ENCODE measurements around the gene TTLL12. TPM values are rescaled to one million over a fixed set of nuclear protein-coding genes. Genes with fewer than 3 reads are reported as not detected.

TTLL12 gene
- polyA plus RNA-seq, 4 donors, result 19.7 to 60.6 (median 27.8) TPM

DNA sequence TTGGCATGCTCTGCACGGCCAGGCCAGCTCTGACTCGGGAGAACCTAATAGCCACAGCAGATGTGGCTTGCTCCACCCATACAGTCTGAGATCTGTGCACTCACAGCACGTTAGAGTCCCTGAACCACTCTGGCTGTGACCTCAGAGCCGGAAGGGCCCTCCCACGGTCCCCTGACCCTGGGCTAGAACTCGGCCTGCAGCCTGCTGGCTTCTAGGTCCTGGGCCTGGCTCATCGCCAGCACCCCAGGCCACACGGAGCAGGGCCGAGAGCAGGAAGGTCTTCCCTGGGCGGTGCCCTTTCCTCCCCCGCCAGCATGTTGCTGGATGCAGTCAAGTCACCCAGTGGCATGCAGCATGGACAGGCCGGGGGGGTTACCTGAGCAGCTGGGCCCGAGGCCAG lies 35.3 kb upstream of the TTLL12 start:
- no peak for FAIRE-seq
- Histone ChIP-seq H3K4me3 (ENCODE audit: low read depth in 1 of 3, low read length in 3 of 3) (no peak overlapping the region), H3K27me3 (ENCODE audit: control insufficient read depth in 3 of 3, insufficient read depth in 3 of 3, low read length in 3 of 3) (no peaks in the 10 kb centered on the region), H3K36me3 (ENCODE audit: control insufficient read depth in 3 of 3, insufficient read depth in 2 of 3, low read depth in 1 of 3, low read length in 3 of 3) (no peaks in the 10 kb centered on the region), H3K4me1 (ENCODE audit: control insufficient read depth in 3 of 3, insufficient read depth in 2 of 3, low read depth in 1 of 3, low read length in 2 of 3) (no peaks in the 10 kb centered on the region), H3K27ac (ENCODE audit: low read depth in 1 of 3, low read length in 2 of 3) (no peak overlapping the region), H3K9me3 (ENCODE audit: control insufficient read depth in 2 of 2, insufficient read depth in 1 of 2, low read depth in 1 of 2, low read length in 1 of 2) (no peaks in the 10 kb centered on the region)
- no peak for DNase-seq
- 52 to 68% (median 57%) methylated on average over 13 of the region's 13 CpGs for WGBS, 3 donors

DNA sequence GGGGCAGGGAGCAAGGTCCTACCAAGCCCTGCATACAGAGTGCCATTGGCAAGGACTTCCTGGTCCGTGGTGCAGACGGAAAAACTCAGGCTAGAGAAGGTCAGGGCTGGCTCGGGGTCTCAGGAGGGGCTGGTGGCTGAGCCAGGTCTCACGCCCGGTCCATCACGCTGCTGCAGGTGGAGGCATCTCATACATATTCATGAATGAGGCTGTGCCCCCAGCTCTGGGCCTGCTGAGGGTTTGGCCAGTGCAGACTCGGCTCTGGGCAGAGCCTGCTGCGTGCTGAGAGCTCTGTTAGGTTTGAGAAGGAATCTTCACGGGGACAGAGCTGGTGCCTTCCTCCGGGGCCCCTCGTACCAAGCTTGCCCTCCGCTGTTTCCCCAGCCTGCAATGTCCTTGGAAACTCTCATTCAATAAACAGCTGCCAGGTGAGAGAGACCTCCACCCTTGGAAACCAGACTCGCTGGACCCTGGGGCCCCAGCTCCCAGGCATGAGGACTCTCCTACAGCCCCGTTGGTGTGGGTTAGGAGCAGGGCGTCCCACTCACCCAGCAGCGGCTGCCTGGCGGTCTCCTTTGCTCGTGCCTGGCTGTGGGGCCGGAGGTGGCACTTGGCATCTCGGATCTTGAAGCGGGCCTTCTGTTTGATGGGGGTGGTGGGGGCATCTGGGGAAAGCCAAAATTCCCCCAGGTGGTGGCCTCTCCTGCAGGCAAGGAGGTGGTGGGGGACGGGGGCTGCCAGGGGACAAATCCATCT lies 33.9 kb upstream of the TTLL12 start:
- 75 to 81% (median 75%) methylated on average over 22 of the region's 22 CpGs for WGBS, 3 donors
- no peaks in the 10 kb centered on the region for H3K9me3 ChIP-seq (ENCODE audit: control insufficient read depth in 2 of 2, insufficient read depth in 1 of 2, low read depth in 1 of 2, low read length in 1 of 2)
- DNase-seq, result no peak

DNA sequence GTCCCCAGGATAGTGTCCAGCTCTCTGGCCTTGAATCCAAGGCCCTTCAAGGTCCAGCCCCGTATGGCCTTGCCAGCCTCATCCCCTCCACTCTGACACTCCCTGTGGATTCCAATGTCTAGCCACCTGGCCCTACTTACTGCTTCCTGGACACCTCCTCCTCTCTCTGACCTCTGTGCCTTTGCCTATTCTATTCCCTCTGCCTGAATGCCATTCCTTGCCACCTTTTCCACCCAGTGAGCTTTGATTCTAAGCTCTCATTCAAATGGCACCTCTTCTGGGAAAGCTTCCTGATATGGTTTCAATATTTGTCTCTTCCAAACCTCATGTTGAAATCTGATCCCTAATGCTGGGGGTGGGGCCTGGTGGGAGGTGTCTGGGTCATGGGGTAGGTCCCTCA lies 31.9 kb upstream of the TTLL12 start:
- DNase-seq (no peak), FAIRE-seq (no peak)
- Histone ChIP-seq H3K27me3 (ENCODE audit: control insufficient read depth in 3 of 3, insufficient read depth in 3 of 3, low read length in 3 of 3) (no peaks in the 10 kb centered on the region), H3K36me3 (ENCODE audit: control insufficient read depth in 3 of 3, insufficient read depth in 2 of 3, low read depth in 1 of 3, low read length in 3 of 3) (no peaks in the 10 kb centered on the region), H3K9me3 (ENCODE audit: control insufficient read depth in 2 of 2, insufficient read depth in 1 of 2, low read depth in 1 of 2, low read length in 1 of 2) (no peaks in the 10 kb centered on the region), H3K4me1 (ENCODE audit: control insufficient read depth in 3 of 3, insufficient read depth in 2 of 3, low read depth in 1 of 3, low read length in 2 of 3) (no peaks in the 10 kb centered on the region), H3K4me3 (ENCODE audit: low read depth in 1 of 3, low read length in 3 of 3) (no peak overlapping the region), H3K27ac (ENCODE audit: low read depth in 1 of 3, low read length in 2 of 3) (no peak overlapping the region)
- 29 to 85% (median 75%) methylated on average over 1 of the region's 1 CpG for WGBS, 3 donors

More for the DNA sequence above, 33.9 kb upstream of the TTLL12 start:
- Histone ChIP-seq H3K36me3 (ENCODE audit: control insufficient read depth in 3 of 3, insufficient read depth in 2 of 3, low read depth in 1 of 3, low read length in 3 of 3) (no peaks in the 10 kb centered on the region), H3K27me3 (ENCODE audit: control insufficient read depth in 3 of 3, insufficient read depth in 3 of 3, low read length in 3 of 3) (no peaks in the 10 kb centered on the region), H3K4me3 (ENCODE audit: low read depth in 1 of 3, low read length in 3 of 3) (no peak overlapping the region), H3K4me1 (ENCODE audit: control insufficient read depth in 3 of 3, insufficient read depth in 2 of 3, low read depth in 1 of 3, low read length in 2 of 3) (no peaks in the 10 kb centered on the region), H3K27ac (ENCODE audit: low read depth in 1 of 3, low read length in 2 of 3) (no peak overlapping the region)
- FAIRE-seq, result no peak

DNA sequence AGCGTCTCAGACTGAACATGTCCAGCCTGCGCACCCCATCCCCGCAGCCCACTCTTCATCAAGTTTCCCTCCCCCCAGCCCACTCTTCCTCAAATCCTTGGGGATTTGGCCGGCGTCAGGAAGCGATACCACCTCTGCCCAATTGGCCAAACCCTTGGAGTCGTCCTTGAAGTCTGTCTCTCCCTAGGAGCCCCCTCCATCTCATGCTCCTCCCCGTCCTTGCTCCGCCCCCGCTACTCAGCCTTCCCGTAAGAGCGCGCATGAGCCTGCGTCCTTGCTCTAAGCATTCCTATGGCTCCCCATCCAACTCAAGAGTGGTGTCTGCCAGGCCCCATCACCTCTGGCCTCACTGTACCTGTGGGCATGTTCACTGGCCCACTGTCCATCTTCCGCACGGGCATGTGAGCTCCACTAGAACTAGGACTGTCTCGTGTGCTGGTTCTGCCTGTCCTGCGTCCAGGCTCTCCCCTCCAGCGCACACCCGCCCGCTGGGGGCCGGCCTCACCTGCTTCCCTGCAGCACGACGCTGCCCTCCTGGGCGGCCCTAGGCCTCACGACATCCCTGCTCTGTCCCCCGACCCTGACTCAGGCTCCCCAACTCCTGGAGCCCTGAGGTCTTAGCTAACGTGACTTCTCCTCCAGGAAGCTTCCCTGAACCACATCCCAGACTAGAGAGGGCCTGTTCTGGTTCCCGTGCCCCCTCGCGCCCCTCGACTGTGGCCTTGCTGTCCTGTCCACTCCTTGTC lies 30.5 kb upstream of the TTLL12 start:
- Histone ChIP-seq H3K4me3 (ENCODE audit: low read depth in 1 of 3, low read length in 3 of 3) (no peak overlapping the region), H3K27ac (ENCODE audit: low read depth in 1 of 3, low read length in 2 of 3) (no peak overlapping the region), H3K9me3 (ENCODE audit: control insufficient read depth in 2 of 2, insufficient read depth in 1 of 2, low read depth in 1 of 2, low read length in 1 of 2) (no peaks in the 10 kb centered on the region), H3K4me1 (ENCODE audit: control insufficient read depth in 3 of 3, insufficient read depth in 2 of 3, low read depth in 1 of 3, low read length in 2 of 3) (no peaks in the 10 kb centered on the region), H3K27me3 (ENCODE audit: control insufficient read depth in 3 of 3, insufficient read depth in 3 of 3, low read length in 3 of 3) (no peaks in the 10 kb centered on the region), H3K36me3 (ENCODE audit: control insufficient read depth in 3 of 3, insufficient read depth in 2 of 3, low read depth in 1 of 3, low read length in 3 of 3) (no peaks in the 10 kb centered on the region)
- no peak for DNase-seq
- FAIRE-seq, result no peak
- 74 to 81% (median 76%) methylated on average over 31 to 32 of the region's 32 CpGs for WGBS, 3 donors

DNA sequence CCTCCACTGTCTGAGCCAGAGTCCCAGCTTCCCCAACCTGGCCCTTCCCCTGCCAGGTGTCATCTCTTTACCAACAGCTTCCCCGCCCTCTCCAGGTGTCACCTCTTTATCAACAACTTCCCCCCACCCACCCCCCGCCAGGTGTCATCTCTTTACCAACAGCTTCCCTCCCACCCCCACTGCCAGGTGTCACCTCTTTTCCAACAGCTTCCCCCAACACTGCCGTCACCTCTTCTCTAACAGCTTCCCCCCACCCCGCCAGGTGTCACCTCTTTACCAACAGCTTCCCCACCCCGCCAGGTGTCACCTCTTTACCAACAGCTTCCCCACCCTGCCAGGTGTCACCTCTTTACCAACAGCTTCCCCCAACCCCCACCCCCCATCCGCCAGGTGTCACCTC lies 29.8 kb upstream of the TTLL12 start:
- Histone ChIP-seq H3K4me1 (ENCODE audit: control insufficient read depth in 3 of 3, insufficient read depth in 2 of 3, low read depth in 1 of 3, low read length in 2 of 3) (no peaks in the 10 kb centered on the region), H3K36me3 (ENCODE audit: control insufficient read depth in 3 of 3, insufficient read depth in 2 of 3, low read depth in 1 of 3, low read length in 3 of 3) (no peaks in the 10 kb centered on the region), H3K4me3 (ENCODE audit: low read depth in 1 of 3, low read length in 3 of 3) (no peak overlapping the region), H3K27ac (ENCODE audit: low read depth in 1 of 3, low read length in 2 of 3) (no peak overlapping the region), H3K9me3 (ENCODE audit: control insufficient read depth in 2 of 2, insufficient read depth in 1 of 2, low read depth in 1 of 2, low read length in 1 of 2) (no peaks in the 10 kb centered on the region), H3K27me3 (ENCODE audit: control insufficient read depth in 3 of 3, insufficient read depth in 3 of 3, low read length in 3 of 3) (no peaks in the 10 kb centered on the region)
- no peak for DNase-seq
- FAIRE-seq, result no peak
- WGBS, 3 donors, result 37 to 56% (median 47%) methylated on average over 5 to 6 of the region's 6 CpGs

DNA sequence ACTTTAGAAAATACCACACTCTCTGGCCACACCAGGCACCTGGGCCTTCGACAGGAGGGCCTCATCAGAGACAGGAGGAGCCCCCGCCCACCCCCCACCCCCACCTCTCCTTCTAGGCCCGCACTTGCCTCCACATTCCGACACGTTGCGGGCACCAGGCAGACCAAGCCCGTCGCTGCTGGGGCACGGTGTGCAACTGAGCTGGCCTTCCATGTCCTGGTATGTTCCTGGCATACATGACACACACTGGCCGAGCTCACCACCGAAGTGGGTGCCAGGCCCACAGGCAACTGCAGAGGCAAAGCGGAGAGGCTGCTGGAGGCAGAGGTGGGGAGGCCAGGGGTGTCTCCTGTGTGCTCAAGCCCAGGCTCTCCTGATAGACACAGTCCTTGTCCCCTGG lies 27.0 kb upstream of the TTLL12 start:
- no peaks in the 10 kb centered on the region for H3K27me3 ChIP-seq (ENCODE audit: control insufficient read depth in 3 of 3, insufficient read depth in 3 of 3, low read length in 3 of 3)
- H3K4me3 ChIP-seq (ENCODE audit: low read depth in 1 of 3, low read length in 3 of 3), result no peak overlapping the region
- no peak for FAIRE-seq
- H3K9me3 ChIP-seq (ENCODE audit: control insufficient read depth in 2 of 2, insufficient read depth in 1 of 2, low read depth in 1 of 2, low read length in 1 of 2), result no peaks in the 10 kb centered on the region
- no peaks in the 10 kb centered on the region for H3K4me1 ChIP-seq (ENCODE audit: control insufficient read depth in 3 of 3, insufficient read depth in 2 of 3, low read depth in 1 of 3, low read length in 2 of 3)
- no peak for DNase-seq
- no peaks in the 10 kb centered on the region for H3K36me3 ChIP-seq (ENCODE audit: control insufficient read depth in 3 of 3, insufficient read depth in 2 of 3, low read depth in 1 of 3, low read length in 3 of 3)
- H3K27ac ChIP-seq (ENCODE audit: low read depth in 1 of 3, low read length in 2 of 3), result no peak overlapping the region
- 80 to 85% (median 81%) methylated on average over 12 of the region's 12 CpGs for WGBS, 3 donors

DNA sequence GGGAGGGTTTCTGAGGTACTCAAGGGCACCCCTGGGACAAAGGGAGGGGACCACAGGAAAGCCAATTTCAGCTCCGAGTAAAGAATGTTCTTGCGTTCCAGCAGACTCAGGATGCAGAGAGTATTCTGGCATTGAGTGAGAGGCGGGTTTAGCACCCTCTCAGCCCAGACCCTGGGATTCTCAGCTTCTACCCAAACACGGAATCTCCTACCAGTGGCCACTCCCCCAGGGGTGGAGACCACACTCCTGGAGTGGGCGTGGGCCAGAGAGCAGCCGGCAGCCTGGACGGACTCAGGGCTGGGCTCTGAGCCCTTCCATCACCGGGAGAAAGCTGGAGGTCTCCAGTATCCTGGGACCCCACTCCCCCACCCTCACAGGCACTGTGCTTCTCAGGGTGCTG lies 26.1 kb upstream of the TTLL12 start:
- Histone ChIP-seq H3K9me3 (ENCODE audit: control insufficient read depth in 2 of 2, insufficient read depth in 1 of 2, low read depth in 1 of 2, low read length in 1 of 2) (no peaks in the 10 kb centered on the region), H3K36me3 (ENCODE audit: control insufficient read depth in 3 of 3, insufficient read depth in 2 of 3, low read depth in 1 of 3, low read length in 3 of 3) (no peaks in the 10 kb centered on the region), H3K27ac (ENCODE audit: low read depth in 1 of 3, low read length in 2 of 3) (no peak overlapping the region), H3K27me3 (ENCODE audit: control insufficient read depth in 3 of 3, insufficient read depth in 3 of 3, low read length in 3 of 3) (no peaks in the 10 kb centered on the region), H3K4me1 (ENCODE audit: control insufficient read depth in 3 of 3, insufficient read depth in 2 of 3, low read depth in 1 of 3, low read length in 2 of 3) (no peaks in the 10 kb centered on the region), H3K4me3 (ENCODE audit: low read depth in 1 of 3, low read length in 3 of 3) (no peak overlapping the region)
- FAIRE-seq (no peak), DNase-seq (no peak)
- WGBS, 3 donors, result 26 to 43% (median 36%) methylated on average over 8 of the region's 8 CpGs

DNA sequence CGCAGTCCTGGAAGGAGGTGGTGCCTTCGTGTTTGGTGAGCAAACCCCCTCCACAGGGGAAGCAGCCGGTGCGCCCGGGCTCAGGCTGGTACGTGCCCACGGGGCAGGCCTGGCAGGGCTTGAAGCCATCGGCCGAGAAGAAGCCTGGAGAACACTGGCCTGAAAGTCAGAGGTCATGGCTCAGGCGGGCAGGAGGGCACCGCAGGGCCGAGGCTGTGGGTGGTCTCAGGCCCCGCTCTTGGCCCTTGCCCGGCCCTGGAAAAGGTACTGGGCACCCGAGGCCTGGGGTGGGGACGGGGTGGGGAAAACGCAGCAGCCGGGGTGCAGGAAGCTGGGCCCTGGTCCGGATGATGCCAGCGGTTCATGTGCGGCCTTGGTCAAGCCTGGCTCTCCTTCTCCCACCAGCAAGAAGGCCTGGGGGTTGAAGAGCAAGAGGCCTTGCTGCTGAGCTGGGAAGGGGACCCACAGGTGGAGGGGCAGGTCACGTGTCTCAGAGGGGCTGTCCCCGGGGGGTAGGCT lies 25.6 kb upstream of the TTLL12 start:
- Histone ChIP-seq H3K4me1 (ENCODE audit: control insufficient read depth in 3 of 3, insufficient read depth in 2 of 3, low read depth in 1 of 3, low read length in 2 of 3) (no peaks in the 10 kb centered on the region), H3K36me3 (ENCODE audit: control insufficient read depth in 3 of 3, insufficient read depth in 2 of 3, low read depth in 1 of 3, low read length in 3 of 3) (no peaks in the 10 kb centered on the region), H3K4me3 (ENCODE audit: low read depth in 1 of 3, low read length in 3 of 3) (no peak overlapping the region), H3K27me3 (ENCODE audit: control insufficient read depth in 3 of 3, insufficient read depth in 3 of 3, low read length in 3 of 3) (no peaks in the 10 kb centered on the region), H3K27ac (ENCODE audit: low read depth in 1 of 3, low read length in 2 of 3) (no peak overlapping the region), H3K9me3 (ENCODE audit: control insufficient read depth in 2 of 2, insufficient read depth in 1 of 2, low read depth in 1 of 2, low read length in 1 of 2) (no peaks in the 10 kb centered on the region)
- FAIRE-seq, result no peak
- 78 to 90% (median 81%) methylated on average over 23 of the region's 23 CpGs for WGBS, 3 donors
- no peak for DNase-seq

Measured in small intestine (tissue), 7 donors.